GM15510 (cell line): ENCODE data around the gene ZNF319.

Experiments used
- POLR2A ChIP-seq: IDR thresholded peaks from 3 replicates; pipeline ENCODE4 v1.6.1; 2011; ENCODE audit warnings: borderline replicate concordance; ENCODE audit not compliant: insufficient read length; ENCODE audit errors: extremely low read depth

ZNF319 gene

DNA sequence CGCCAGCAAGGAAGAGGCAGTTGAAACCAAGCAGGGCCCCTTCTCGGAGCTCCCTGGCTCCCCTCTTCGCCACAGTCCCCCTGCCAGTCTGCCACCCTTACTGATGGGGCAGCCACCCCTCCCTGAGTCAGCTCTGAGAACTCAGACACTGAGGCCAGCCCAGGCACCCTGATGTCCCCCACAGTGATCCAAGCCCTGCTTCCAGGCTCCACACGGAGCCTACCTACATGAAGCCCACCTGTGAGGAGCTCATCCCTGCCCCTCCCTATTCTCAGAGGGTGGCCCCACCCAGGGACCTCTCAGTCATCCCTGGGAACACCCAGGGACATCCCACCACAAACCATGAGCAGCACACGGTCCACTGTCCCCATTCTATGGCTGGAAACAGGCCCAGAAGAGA, 38.4 kb downstream of the ZNF319 start:
- no peak for TF ChIP-seq POLR2A

GRCh38 chr16:57961538-57961937, 38.9 kb downstream of the ZNF319 start:
- no peak for TF ChIP-seq POLR2A

DNA sequence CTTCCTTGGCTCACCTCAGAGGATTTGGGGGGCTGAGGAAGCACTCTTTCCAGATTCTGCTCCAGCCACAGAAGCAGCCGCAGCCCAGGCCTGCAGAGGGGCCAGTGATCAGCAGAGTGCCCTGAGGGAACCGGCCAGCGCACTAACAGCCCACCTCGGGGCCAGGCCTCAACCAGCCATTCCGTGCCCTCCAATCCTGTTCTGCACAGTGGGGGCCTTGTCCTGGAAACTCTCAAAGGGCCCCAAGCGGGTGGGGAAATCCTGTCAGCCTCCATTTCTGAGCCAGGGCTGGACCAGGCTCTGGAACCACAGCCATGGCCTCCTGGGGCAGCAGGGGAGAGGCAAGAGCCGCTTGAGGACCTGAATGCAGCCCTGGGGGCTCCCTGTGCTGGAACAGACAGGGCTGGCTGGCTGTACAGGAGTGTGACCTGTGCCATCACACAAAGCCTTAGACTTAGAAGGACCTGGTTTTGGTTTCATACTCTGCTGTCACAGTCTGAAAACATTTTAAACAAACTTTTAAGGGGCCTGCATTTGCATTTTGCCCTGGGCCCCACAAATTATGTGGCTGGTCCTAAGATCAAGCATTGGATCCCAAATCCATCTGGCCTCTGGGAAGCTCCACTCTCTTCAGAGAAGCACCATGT, 39.5 kb downstream of the ZNF319 start:
- TF ChIP-seq POLR2A: no peak

GRCh38 chr16:57960310-57960709, 40.2 kb downstream of the ZNF319 start:
- no peak for TF ChIP-seq POLR2A

- TF ChIP-seq POLR2A: no peak
Observed at GRCh38 chr16:57959804-57960203, 40.7 kb downstream of the ZNF319 start.

- TF ChIP-seq POLR2A: no peak
Observed at GRCh38 chr16:57959121-57959520, 41.4 kb downstream of the ZNF319 start.

- TF ChIP-seq POLR2A: no peak
Observed at GRCh38 chr16:57958544-57958943, 41.9 kb downstream of the ZNF319 start.

DNA sequence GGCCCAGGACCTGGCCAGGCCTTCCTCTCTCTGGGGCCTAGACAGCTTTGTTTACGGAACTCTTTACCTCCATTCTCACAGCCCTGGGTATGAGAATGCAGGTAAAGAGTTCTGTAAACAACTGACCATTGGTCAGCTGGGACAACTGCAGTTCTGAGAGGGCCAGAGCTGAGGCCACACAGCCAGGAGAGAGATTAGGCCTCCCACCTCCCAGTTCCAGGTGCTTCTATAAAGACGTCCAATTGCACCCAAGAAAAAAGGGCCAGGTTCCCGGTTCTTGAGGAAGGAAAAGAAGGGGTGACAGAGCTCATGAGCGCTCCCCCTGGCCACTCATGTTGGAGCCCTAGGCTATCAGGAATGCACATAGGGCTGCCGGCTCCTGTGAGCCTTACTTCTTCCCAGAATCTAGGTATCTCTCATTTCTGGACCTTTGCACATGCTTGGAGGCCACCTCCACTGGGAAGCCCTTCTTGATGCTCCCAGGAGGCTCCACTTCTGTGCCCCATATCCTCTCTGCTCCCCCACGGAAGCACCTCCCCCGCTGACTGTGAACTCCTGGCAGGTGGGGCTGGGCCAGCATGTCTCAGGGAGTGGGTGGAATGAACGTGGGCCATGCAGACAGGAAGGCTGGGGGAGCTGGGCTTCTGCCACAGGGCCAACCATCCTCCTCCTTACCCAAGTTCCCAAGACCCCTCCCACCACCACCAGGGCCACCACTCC, 42.6 kb downstream of the ZNF319 start:
- no peak for TF ChIP-seq POLR2A

- TF ChIP-seq POLR2A: no peak
Observed at GRCh38 chr16:57956924-57957672, 43.4 kb downstream of the ZNF319 start.

- no peak for TF ChIP-seq POLR2A
Observed at GRCh38 chr16:57956270-57956808, 44.1 kb downstream of the ZNF319 start.

DNA sequence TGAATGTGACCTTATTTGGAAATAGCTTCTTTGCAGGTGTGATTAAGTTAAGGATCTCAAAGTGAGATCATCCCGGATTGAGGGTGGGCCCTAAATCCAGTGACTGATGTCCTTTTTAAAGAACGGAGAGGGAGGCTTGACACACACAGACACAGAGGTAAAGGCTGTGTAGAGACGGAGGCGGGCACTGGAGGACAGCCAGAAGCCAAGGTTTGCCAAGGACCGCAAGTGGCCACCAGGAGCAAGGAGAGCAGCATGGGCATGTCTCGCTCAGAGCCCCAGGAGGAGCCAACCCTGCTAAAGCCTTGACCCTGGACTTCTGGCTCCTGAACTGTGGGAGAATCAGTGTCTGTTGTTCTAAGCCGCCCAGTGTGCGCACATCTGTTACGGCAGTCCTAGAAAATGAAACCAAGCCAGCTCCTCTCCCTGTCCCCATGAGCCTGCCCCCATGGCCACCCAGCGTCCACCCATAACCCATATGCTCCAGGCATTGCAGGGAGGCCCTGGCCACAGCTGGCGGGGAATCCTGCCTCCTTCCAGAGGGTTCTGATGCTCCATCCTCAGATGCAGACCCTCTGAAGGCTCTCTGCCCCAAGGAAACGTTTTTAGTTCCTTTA, 44.8 kb downstream of the ZNF319 start:
- no peak for TF ChIP-seq POLR2A

GRCh38 chr16:57953857-57954256, 46.6 kb downstream of the ZNF319 start:
- TF ChIP-seq POLR2A: no peak

DNA sequence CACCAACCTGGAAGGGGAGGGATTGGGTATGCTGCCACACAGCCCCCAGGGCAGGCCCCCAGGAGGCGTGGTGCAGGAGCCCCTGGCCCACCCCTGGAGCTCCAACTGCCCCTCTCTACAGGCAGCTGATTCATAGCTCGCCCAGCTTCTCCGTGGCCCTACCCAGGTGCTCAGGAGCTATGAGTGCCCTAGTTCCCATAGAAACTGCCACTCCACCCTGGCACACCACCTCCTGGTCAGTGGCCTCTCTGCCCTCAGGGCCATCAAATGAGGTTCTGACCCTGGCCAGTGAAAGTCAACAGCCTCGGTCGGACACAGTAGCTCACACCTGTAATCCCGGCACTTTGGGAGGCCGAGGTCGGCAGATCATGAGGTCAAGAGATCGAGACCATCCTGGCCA, 47.6 kb downstream of the ZNF319 start:
- no peak for TF ChIP-seq POLR2A

DNA sequence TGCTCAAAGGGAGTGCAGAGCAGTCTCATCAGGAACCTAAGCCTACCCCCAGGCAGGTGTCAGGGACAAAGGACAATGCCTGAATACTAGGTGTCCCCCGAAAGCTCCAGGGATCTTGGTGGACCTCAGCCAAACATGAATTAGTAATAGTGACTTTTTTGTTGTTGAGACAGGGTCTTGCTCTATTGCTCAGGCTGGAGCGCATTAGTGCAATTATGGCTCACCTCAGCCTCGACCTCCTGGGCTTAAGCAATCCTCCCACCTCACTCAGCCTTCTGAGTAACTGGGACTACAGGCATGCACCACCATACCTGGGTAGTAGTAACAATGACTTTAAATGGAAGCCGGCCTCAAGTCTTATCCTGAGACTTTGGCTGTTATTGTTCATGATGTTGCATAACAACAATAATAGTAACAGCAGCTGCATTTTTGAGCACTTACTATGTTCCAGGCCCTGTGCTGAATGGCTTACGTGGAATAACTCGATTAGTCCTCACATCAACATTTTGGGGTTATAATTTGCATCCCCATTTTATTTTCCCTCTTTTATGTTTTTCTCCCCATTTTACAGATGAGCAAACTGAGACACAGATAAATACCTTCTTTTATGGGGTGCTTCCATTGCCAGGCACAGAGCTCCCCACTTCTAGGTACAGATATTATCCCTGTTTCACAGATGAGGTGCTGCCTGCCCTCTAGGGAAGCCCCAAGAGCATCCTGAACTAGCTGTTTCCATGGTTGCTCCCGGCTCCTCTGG, 49.1 kb downstream of the ZNF319 start:
- no peak for TF ChIP-seq POLR2A
